ENCODE data around the gene SND1.

The SND1 gene

GRCh38 chr7:128098629-128099028, 446.6 kb downstream of the SND1 start:
- H3K27ac ChIP-seq = no peak overlapping the region
- no peak for DNase-seq
- H3K27me3 ChIP-seq (replicated peaks) = no peaks in the 10 kb centered on the region
- no peak for TF ChIP-seq CTCF (IDR thresholded peaks at IDR 0.05; ENCODE audit: low read depth, low read length, missing control alignments)
- in situ Hi-C loops (cut with HindIII; ENCODE audit: low pct_ligation_motif_present, low sequenced_read_pairs) = no loop called here
- H3K4me3 ChIP-seq (ENCODE audit: low read depth, low read length) = no peak overlapping the region
- peaks cover 11% of the 10 kb centered on the region for H3K36me3 ChIP-seq (replicated peaks)

GRCh38 chr7:128099204-128099671, 447.2 kb downstream of the SND1 start:
- in situ Hi-C loops (cut with HindIII; ENCODE audit: low pct_ligation_motif_present, low sequenced_read_pairs) = no loop called here
- no peak for DNase-seq

GRCh38 chr7:128100225-128100948, 448.4 kb downstream of the SND1 start:
- TF ChIP-seq CTCF (IDR thresholded peaks at IDR 0.05; ENCODE audit: low read depth, low read length, missing control alignments) = no peak
- no peak for DNase-seq
- H3K27ac ChIP-seq = no peak overlapping the region
- in situ Hi-C loops (cut with HindIII; ENCODE audit: low pct_ligation_motif_present, low sequenced_read_pairs) = no loop called here
- H3K4me3 ChIP-seq (ENCODE audit: low read depth, low read length) = no peak overlapping the region
- peaks cover 5% of the 10 kb centered on the region for H3K36me3 ChIP-seq (replicated peaks)
- no peaks in the 10 kb centered on the region for H3K27me3 ChIP-seq (replicated peaks)

More at GRCh38 chr7:128099204-128099671, 447.2 kb downstream of the SND1 start:
- no peak overlapping the region for H3K4me3 ChIP-seq (ENCODE audit: low read depth, low read length)
- no peak overlapping the region for H3K27ac ChIP-seq
- H3K36me3 ChIP-seq (replicated peaks) = peaks cover 8% of the 10 kb centered on the region
- no peak for TF ChIP-seq CTCF (IDR thresholded peaks at IDR 0.05; ENCODE audit: low read depth, low read length, missing control alignments)
- no peaks in the 10 kb centered on the region for H3K27me3 ChIP-seq (replicated peaks)

- Histone ChIP-seq H3K27me3 (replicated peaks) (no peaks in the 10 kb centered on the region), H3K4me3 (ENCODE audit: low read depth, low read length) (no peak overlapping the region), H3K27ac (no peak overlapping the region), H3K36me3 (replicated peaks) (peaks cover under 1% of the 10 kb centered on the region)
- TF ChIP-seq CTCF (IDR thresholded peaks at IDR 0.05; ENCODE audit: low read depth, low read length, missing control alignments) = no peak
- in situ Hi-C loops (cut with HindIII; ENCODE audit: low pct_ligation_motif_present, low sequenced_read_pairs) = no loop called here
- no peak for DNase-seq
Observed at GRCh38 chr7:128100949-128101713, 449.1 kb downstream of the SND1 start.

- TF ChIP-seq CTCF (IDR thresholded peaks at IDR 0.05; ENCODE audit: low read depth, low read length, missing control alignments) = no peak
- in situ Hi-C loops (cut with HindIII; ENCODE audit: low pct_ligation_motif_present, low sequenced_read_pairs) = no loop called here
- Histone ChIP-seq H3K27ac (no peak overlapping the region), H3K36me3 (replicated peaks) (no peaks in the 10 kb centered on the region), H3K27me3 (replicated peaks) (peaks cover 2% of the 10 kb centered on the region), H3K4me3 (ENCODE audit: low read depth, low read length) (no peak overlapping the region)
- no peak for DNase-seq
Observed at GRCh38 chr7:128102490-128103291, 450.7 kb downstream of the SND1 start.
